ENCODE results near the gene PRKCA. TPM values are rescaled to one million over a fixed set of nuclear protein-coding genes. Genes with fewer than 3 reads are reported as not detected.

The PRKCA gene
- total and polyA plus RNA-seq, 2 of the 13 experiments (the other 11 are each of a cell fraction or from before 2014, with no cell fraction given): 18.5 to 21.5 TPM

DNA sequence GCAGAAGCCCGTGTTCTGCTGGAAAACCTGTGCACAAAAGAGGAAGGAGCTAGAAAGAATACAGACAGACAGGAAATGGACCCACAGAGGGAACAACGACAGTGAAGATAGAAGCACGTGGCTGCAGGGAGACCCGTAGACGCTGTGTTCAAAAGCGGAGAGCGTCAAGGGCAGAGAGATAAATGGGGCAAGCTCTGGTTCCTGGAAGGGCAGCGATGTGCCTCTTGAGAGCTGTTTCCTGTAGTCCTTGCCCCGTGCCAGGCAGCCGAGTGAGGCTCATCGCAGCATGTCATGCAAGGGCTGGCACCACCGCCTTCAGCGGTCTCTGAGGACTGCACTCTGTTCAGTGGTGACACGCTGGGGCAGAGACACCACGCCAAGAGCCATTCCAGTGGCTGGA, 488.9 kb downstream of the PRKCA start (continued):
- TF ChIP-seq, protein P1, sequence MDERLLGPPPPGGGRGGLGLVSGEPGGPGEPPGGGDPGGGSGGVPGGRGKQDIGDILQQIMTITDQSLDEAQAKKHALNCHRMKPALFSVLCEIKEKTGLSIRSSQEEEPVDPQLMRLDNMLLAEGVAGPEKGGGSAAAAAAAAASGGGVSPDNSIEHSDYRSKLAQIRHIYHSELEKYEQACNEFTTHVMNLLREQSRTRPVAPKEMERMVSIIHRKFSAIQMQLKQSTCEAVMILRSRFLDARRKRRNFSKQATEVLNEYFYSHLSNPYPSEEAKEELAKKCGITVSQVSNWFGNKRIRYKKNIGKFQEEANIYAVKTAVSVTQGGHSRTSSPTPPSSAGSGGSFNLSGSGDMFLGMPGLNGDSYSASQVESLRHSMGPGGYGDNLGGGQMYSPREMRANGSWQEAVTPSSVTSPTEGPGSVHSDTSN (CRISPR knock-in tag; IDR thresholded peaks at IDR 0.05): no peak
- TF ChIP-seq, protein P2, sequence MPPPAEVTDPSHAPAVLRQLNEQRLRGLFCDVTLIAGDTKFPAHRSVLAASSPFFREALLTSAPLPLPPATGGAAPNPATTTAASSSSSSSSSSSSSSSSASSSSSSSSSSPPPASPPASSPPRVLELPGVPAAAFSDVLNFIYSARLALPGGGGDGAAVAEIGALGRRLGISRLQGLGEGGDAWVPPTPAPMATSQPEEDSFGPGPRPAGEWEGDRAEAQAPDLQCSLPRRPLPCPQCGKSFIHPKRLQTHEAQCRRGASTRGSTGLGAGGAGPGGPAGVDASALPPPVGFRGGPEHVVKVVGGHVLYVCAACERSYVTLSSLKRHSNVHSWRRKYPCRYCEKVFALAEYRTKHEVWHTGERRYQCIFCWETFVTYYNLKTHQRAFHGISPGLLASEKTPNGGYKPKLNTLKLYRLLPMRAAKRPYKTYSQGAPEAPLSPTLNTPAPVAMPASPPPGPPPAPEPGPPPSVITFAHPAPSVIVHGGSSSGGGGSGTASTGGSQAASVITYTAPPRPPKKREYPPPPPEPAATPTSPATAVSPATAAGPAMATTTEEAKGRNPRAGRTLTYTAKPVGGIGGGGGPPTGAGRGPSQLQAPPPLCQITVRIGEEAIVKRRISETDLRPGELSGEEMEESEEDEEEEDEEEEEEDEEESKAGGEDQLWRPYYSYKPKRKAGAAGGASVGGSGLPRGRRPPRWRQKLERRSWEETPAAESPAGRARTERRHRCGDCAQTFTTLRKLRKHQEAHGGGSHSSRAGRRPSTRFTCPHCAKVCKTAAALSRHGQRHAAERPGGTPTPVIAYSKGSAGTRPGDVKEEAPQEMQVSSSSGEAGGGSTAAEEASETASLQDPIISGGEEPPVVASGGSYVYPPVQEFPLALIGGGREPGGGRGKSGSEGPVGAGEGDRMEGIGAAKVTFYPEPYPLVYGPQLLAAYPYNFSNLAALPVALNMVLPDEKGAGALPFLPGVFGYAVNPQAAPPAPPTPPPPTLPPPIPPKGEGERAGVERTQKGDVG (CRISPR knock-in tag; IDR thresholded peaks at IDR 0.05; ENCODE audit: borderline replicate concordance): no peak
- TF ChIP-seq ZNF709 (CRISPR knock-in tag; IDR thresholded peaks at IDR 0.05) (no peak), THYN1 (CRISPR knock-in tag; IDR thresholded peaks at IDR 0.05; ENCODE audit: borderline replicate concordance, low read depth) (no peak)

DNA sequence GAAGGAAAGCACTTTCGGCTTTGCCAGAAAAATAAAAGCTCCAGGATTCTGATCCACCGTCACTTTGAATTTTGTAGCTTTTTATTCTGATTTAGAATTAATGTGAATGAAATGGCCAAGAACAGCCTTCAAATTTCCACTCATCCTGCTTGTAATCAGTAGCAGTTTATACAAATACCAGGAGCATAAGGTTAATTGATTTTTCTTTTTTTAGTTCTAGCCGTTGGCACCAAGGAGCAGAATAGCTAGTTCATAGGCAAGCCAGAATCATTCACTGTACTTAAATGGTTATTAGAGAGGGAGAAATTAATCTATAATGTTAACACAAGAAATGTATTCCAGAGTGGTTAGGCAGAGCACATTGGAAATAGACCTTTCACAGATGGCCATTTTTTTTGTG, 491.4 kb downstream of the PRKCA start:
- Histone ChIP-seq H3K4me2 (ENCODE audit: low read depth, low read length) (no peak overlapping the region), H3K9ac (ENCODE audit: insufficient read depth, low read depth, low read length) (no peak overlapping the region), H3K9me3 (ENCODE audit: low read length) (no peaks in the 10 kb centered on the region), H3K79me2 (ENCODE audit: insufficient read depth, low read length) (no peaks in the 10 kb centered on the region), H3K27ac (ENCODE audit: extremely low read length, insufficient read depth, low read length) (no peak overlapping the region), H3K27me3 (ENCODE audit: control insufficient read depth in 1 of 2, insufficient read depth in 2 of 2, low read length in 2 of 2) (no peaks in the 10 kb centered on the region), H3K4me3 (replicated peaks in 1 of 3; ENCODE audit: insufficient read depth in 1 of 3, low read depth in 2 of 3, low read length in 3 of 3) (no peak overlapping the region), H4K20me1 (ENCODE audit: insufficient read depth, low read length) (no peaks in the 10 kb centered on the region), H2AFZ (ENCODE audit: low read length) (no peak overlapping the region), H3K36me3 (replicated peaks in 1 of 2; ENCODE audit: control insufficient read depth in 1 of 2, insufficient read depth in 2 of 2, low read length in 2 of 2) (peaks cover 17 to 59% of the 10 kb centered on the region in 2 experiments), H3K4me1 (ENCODE audit: insufficient read depth, low read length) (no peaks in the 10 kb centered on the region)
- in situ Hi-C loops (cut with HindIII; ENCODE audit: extremely low pct_ligation_motif_present, low pct_unique_long_range_greater_than_20kb): no loop called here
- no peak for FAIRE-seq
- intact Hi-C loops (cut with micrococcal nuclease; ENCODE audit: unreplicated experiment): no loop called here
- BruUV-seq (replicated peaks): no TSS peak
- ATAC-seq: no peak
- 92% methylated on average over 3 of the region's 3 CpGs for WGBS (ENCODE audit: low lambda C conversion rate)
- ChIA-PET CTCF (ENCODE audit: low intra/inter-chr PET ratio, low total read pairs) (no interaction called here), POLR2A (no interaction called here)
- DNase-seq (ENCODE audit: low spot score): no peak
- TF ChIP-seq ONECUT2 (CRISPR knock-in tag; IDR thresholded peaks at IDR 0.05): no peak
- TF ChIP-seq, protein P3, sequence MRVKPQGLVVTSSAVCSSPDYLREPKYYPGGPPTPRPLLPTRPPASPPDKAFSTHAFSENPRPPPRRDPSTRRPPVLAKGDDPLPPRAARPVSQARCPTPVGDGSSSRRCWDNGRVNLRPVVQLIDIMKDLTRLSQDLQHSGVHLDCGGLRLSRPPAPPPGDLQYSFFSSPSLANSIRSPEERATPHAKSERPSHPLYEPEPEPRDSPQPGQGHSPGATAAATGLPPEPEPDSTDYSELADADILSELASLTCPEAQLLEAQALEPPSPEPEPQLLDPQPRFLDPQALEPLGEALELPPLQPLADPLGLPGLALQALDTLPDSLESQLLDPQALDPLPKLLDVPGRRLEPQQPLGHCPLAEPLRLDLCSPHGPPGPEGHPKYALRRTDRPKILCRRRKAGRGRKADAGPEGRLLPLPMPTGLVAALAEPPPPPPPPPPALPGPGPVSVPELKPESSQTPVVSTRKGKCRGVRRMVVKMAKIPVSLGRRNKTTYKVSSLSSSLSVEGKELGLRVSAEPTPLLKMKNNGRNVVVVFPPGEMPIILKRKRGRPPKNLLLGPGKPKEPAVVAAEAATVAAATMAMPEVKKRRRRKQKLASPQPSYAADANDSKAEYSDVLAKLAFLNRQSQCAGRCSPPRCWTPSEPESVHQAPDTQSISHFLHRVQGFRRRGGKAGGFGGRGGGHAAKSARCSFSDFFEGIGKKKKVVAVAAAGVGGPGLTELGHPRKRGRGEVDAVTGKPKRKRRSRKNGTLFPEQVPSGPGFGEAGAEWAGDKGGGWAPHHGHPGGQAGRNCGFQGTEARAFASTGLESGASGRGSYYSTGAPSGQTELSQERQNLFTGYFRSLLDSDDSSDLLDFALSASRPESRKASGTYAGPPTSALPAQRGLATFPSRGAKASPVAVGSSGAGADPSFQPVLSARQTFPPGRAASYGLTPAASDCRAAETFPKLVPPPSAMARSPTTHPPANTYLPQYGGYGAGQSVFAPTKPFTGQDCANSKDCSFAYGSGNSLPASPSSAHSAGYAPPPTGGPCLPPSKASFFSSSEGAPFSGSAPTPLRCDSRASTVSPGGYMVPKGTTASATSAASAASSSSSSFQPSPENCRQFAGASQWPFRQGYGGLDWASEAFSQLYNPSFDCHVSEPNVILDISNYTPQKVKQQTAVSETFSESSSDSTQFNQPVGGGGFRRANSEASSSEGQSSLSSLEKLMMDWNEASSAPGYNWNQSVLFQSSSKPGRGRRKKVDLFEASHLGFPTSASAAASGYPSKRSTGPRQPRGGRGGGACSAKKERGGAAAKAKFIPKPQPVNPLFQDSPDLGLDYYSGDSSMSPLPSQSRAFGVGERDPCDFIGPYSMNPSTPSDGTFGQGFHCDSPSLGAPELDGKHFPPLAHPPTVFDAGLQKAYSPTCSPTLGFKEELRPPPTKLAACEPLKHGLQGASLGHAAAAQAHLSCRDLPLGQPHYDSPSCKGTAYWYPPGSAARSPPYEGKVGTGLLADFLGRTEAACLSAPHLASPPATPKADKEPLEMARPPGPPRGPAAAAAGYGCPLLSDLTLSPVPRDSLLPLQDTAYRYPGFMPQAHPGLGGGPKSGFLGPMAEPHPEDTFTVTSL (CRISPR knock-in tag; IDR thresholded peaks at IDR 0.05; ENCODE audit: borderline replicate concordance): no peak
- TF ChIP-seq ATM (IDR thresholded peaks at IDR 0.05; ENCODE audit: borderline replicate concordance): no peak
- TF ChIP-seq, protein P4, sequence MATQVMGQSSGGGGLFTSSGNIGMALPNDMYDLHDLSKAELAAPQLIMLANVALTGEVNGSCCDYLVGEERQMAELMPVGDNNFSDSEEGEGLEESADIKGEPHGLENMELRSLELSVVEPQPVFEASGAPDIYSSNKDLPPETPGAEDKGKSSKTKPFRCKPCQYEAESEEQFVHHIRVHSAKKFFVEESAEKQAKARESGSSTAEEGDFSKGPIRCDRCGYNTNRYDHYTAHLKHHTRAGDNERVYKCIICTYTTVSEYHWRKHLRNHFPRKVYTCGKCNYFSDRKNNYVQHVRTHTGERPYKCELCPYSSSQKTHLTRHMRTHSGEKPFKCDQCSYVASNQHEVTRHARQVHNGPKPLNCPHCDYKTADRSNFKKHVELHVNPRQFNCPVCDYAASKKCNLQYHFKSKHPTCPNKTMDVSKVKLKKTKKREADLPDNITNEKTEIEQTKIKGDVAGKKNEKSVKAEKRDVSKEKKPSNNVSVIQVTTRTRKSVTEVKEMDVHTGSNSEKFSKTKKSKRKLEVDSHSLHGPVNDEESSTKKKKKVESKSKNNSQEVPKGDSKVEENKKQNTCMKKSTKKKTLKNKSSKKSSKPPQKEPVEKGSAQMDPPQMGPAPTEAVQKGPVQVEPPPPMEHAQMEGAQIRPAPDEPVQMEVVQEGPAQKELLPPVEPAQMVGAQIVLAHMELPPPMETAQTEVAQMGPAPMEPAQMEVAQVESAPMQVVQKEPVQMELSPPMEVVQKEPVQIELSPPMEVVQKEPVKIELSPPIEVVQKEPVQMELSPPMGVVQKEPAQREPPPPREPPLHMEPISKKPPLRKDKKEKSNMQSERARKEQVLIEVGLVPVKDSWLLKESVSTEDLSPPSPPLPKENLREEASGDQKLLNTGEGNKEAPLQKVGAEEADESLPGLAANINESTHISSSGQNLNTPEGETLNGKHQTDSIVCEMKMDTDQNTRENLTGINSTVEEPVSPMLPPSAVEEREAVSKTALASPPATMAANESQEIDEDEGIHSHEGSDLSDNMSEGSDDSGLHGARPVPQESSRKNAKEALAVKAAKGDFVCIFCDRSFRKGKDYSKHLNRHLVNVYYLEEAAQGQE (IDR thresholded peaks at IDR 0.05; ENCODE audit: borderline replicate concordance in 1 of 2, low read depth in 1 of 2, low read length in 2 of 2): no peak
- no peak for TF ChIP-seq XBP1 (CRISPR knock-in tag; IDR thresholded peaks at IDR 0.05)

Measured in HepG2 (cell line).